ENCODE results near the gene CCDC188. TPM values are rescaled to one million over a fixed set of nuclear protein-coding genes. Genes with fewer than 3 reads are reported as not detected.

The CCDC188 gene
- total RNA-seq, 1 donor from 2014 or later: not detected

GRCh38 chr22:20136603-20136873 lies 14.3 kb downstream of the CCDC188 start:
- H3K9me3 Mint-ChIP-seq (ENCODE audit: unreplicated experiment): no peaks in the 10 kb centered on the region
- no peak for DNase-seq (ENCODE audit: low spot score)
- peaks cover 7% of the 10 kb centered on the region for H3K4me1 Mint-ChIP-seq (ENCODE audit: unreplicated experiment)
- peaks cover 4% of the 10 kb centered on the region for H3K27me3 Mint-ChIP-seq (ENCODE audit: unreplicated experiment)
- peaks cover 7% of the 10 kb centered on the region for H3K36me3 Mint-ChIP-seq (ENCODE audit: low read depth, unreplicated experiment)
- no peak overlapping the region for H3K4me3 Mint-ChIP-seq (ENCODE audit: unreplicated experiment)
- H3K27ac Mint-ChIP-seq (ENCODE audit: unreplicated experiment): no peak overlapping the region
- TF ChIP-seq CTCF (IDR thresholded peaks at IDR 0.05; ENCODE audit: unreplicated experiment): no peak

GRCh38 chr22:20135806-20136602 lies 14.9 kb downstream of the CCDC188 start:
- H3K27me3 Mint-ChIP-seq (ENCODE audit: unreplicated experiment): peaks cover 4% of the 10 kb centered on the region
- H3K9me3 Mint-ChIP-seq (ENCODE audit: unreplicated experiment): no peaks in the 10 kb centered on the region
- no peak overlapping the region for H3K27ac Mint-ChIP-seq (ENCODE audit: unreplicated experiment)
- peaks cover 7% of the 10 kb centered on the region for H3K4me1 Mint-ChIP-seq (ENCODE audit: unreplicated experiment)
- TF ChIP-seq CTCF (IDR thresholded peaks at IDR 0.05; ENCODE audit: unreplicated experiment): no peak
- no peak overlapping the region for H3K4me3 Mint-ChIP-seq (ENCODE audit: unreplicated experiment)
- DNase-seq (ENCODE audit: low spot score): no peak
- peaks cover 7% of the 10 kb centered on the region for H3K36me3 Mint-ChIP-seq (ENCODE audit: low read depth, unreplicated experiment)

GRCh38 chr22:20135265-20135664 lies 15.6 kb downstream of the CCDC188 start:
- no peak overlapping the region for H3K4me3 Mint-ChIP-seq (ENCODE audit: unreplicated experiment)
- peaks cover 7% of the 10 kb centered on the region for H3K36me3 Mint-ChIP-seq (ENCODE audit: low read depth, unreplicated experiment)
- peaks cover 4% of the 10 kb centered on the region for H3K27me3 Mint-ChIP-seq (ENCODE audit: unreplicated experiment)
- no peak for TF ChIP-seq CTCF (IDR thresholded peaks at IDR 0.05; ENCODE audit: unreplicated experiment)
- no peak for DNase-seq (ENCODE audit: low spot score)
- H3K27ac Mint-ChIP-seq (ENCODE audit: unreplicated experiment): no peak overlapping the region
- H3K9me3 Mint-ChIP-seq (ENCODE audit: unreplicated experiment): no peaks in the 10 kb centered on the region
- peaks cover 7% of the 10 kb centered on the region for H3K4me1 Mint-ChIP-seq (ENCODE audit: unreplicated experiment)

GRCh38 chr22:20133930-20134549 lies 16.8 kb downstream of the CCDC188 start:
- Mint-ChIP-seq H3K4me1 (ENCODE audit: unreplicated experiment) (no peaks in the 10 kb centered on the region), H3K27ac (ENCODE audit: unreplicated experiment) (no peak overlapping the region), H3K9me3 (ENCODE audit: unreplicated experiment) (no peaks in the 10 kb centered on the region), H3K4me3 (ENCODE audit: unreplicated experiment) (peak overlapping the region; percentile 62), H3K27me3 (ENCODE audit: unreplicated experiment) (peaks cover 9% of the 10 kb centered on the region), H3K36me3 (ENCODE audit: low read depth, unreplicated experiment) (no peaks in the 10 kb centered on the region)
- DNase-seq (ENCODE audit: low spot score): no peak
- TF ChIP-seq CTCF (IDR thresholded peaks at IDR 0.05; ENCODE audit: unreplicated experiment): no peak

GRCh38 chr22:20132686-20133246 lies 18.1 kb downstream of the CCDC188 start:
- Mint-ChIP-seq H3K36me3 (ENCODE audit: low read depth, unreplicated experiment) (peaks cover 5% of the 10 kb centered on the region), H3K27ac (ENCODE audit: unreplicated experiment) (no peak overlapping the region), H3K27me3 (ENCODE audit: unreplicated experiment) (peaks cover 9% of the 10 kb centered on the region), H3K9me3 (ENCODE audit: unreplicated experiment) (no peaks in the 10 kb centered on the region), H3K4me1 (ENCODE audit: unreplicated experiment) (no peaks in the 10 kb centered on the region), H3K4me3 (ENCODE audit: unreplicated experiment) (peak overlapping the region; percentile 89)
- no peak for TF ChIP-seq CTCF (IDR thresholded peaks at IDR 0.05; ENCODE audit: unreplicated experiment)
- DNase-seq (ENCODE audit: low spot score): no peak

Measured in endothelial cell (in vitro differentiated cells).